ENCODE results near the gene SUSD1.

Gene SUSD1

DNA sequence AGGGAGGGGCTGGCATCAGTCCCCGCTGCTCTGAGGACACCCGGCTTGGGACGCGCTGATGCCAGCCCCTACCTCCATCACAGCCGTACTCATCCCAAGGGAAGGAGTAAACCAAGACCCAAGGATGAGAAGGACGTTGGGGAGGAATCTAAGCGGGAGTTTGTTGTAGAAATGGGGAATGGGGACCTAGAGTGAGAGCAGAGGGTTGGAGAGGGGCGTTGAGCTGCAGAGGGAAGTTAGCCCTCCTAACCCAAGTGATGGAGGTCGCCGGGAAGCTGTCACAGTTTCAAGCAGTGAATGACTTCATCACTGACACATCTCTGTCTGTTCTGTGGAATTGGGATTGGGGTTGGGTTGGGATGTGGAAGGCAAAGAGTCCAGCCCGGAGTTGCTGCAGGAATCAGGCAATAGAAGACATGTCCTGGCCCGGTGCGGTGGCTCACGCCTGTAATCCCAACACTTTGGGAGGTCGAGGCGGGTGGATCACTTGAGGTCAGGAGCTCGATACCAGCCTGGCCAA is 759 bp upstream of the SUSD1 start:
- DNase-seq (ENCODE audit: insufficient read length, low spot score) (no peak), FAIRE-seq (no peak)
- TF ChIP-seq POU2F2 (IDR thresholded peaks at IDR 0.05; ENCODE audit: low read depth, low read length) (no peak), PAX5 (IDR thresholded peaks at IDR 0.05; ENCODE audit: insufficient read depth, low read length, severe bottlenecking) (no peak), POLR2AphosphoS5 (IDR thresholded peaks at IDR 0.05; ENCODE audit: low read depth, low read length) (no peak), POLR2A (IDR thresholded peaks at IDR 0.05; ENCODE audit: low read depth, low read length) (no peak), SPI1 (IDR thresholded peaks at IDR 0.05; ENCODE audit: low read depth, low read length) (no peak), TAF1 (IDR thresholded peaks at IDR 0.05; ENCODE audit: low read depth, low read length) (no peak)

DNA sequence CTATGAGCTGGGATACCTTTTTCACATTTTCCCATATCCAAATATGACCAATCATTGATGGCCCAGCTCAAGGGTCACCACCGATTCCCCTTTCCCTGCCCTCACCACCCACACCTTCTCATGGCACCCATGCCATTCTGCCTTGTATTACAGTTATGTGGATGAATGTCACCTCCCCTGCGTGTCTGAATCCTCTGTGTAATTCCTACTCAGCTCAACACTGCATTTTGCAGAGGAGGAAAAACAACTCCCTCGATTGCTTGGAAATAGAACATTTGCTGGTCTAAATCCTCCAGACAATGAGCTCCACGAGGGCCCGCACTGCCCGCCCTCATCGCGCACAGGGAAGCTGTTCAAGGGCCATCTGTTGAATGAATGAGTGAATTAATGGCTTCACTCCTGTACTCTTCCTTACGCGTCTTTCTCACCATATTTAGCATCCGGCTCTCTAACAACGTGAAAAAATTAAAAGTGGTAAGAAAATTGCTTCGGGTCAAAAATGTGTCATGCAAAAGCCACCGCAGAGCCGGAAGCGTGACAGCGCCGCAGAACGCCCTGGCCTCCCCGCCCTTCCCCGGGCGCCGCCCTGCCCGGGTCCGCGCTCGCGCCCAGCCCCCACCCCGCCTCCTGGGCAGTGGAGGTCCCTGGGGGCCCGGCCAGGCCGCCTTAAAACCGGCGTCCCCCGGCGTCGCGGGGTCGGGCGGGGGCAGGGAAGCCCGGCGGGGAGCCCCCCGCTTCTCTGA is 704 bp downstream of the SUSD1 start:
- FAIRE-seq (peak; percentile 71), DNase-seq (ENCODE audit: insufficient read length, low spot score) (peak; percentile 88)
- TF ChIP-seq TAF1 (IDR thresholded peaks at IDR 0.05; ENCODE audit: low read depth, low read length) (no peak), POLR2A (IDR thresholded peaks at IDR 0.05; ENCODE audit: low read depth, low read length) (no peak), SPI1 (IDR thresholded peaks at IDR 0.05; ENCODE audit: low read depth, low read length) (no peak), PAX5 (IDR thresholded peaks at IDR 0.05; ENCODE audit: insufficient read depth, low read length, severe bottlenecking) (no peak), POLR2AphosphoS5 (IDR thresholded peaks at IDR 0.05; ENCODE audit: low read depth, low read length) (no peak), POU2F2 (IDR thresholded peaks at IDR 0.05; ENCODE audit: low read depth, low read length) (0 out of 2 replicates have a peak, but pooled peaks have one; percentile 15)

DNA sequence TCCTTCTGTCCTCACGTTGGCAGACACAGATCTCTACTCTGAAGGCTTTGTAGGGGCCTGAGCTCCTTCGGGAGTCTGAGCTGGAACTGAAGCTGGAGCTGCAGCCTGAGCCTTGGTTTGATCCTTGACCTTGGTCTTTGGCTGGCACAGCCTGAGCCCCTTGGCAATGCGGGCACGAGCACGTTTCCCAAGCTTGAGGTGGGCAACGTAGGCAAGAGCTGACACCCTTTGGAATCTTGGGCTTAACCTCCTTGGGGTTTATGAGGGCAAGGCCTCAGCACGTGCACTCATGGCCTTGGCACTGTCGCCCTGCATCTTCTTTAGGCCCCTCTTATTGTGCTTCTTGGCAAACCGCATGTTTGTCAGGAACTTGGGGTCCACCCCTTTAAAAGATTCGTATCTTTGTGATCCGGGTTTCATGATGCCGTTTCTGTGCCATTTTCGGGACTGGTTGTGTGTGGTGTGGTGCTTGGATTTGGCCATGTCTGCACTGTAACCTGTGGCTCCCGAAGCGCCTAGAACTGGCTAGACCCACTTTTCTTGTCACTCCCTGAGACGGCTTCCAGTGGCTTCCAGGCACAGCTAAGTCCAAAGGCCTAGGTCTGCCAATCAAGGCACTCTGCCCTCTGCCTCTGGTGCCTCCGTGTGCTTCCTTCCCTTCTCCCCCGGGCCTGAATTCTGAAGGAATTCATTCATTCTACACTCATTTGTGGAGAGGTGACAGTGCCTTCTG is 1.4 kb downstream of the SUSD1 start:
- TF ChIP-seq POU2F2 (IDR thresholded peaks at IDR 0.05; ENCODE audit: low read depth, low read length) (no peak), POLR2AphosphoS5 (IDR thresholded peaks at IDR 0.05; ENCODE audit: low read depth, low read length) (no peak), SPI1 (IDR thresholded peaks at IDR 0.05; ENCODE audit: low read depth, low read length) (no peak), POLR2A (IDR thresholded peaks at IDR 0.05; ENCODE audit: low read depth, low read length) (no peak), PAX5 (IDR thresholded peaks at IDR 0.05; ENCODE audit: insufficient read depth, low read length, severe bottlenecking) (no peak), TAF1 (IDR thresholded peaks at IDR 0.05; ENCODE audit: low read depth, low read length) (no peak)
- no peak for DNase-seq (ENCODE audit: insufficient read length, low spot score)
- no peak for FAIRE-seq

DNA sequence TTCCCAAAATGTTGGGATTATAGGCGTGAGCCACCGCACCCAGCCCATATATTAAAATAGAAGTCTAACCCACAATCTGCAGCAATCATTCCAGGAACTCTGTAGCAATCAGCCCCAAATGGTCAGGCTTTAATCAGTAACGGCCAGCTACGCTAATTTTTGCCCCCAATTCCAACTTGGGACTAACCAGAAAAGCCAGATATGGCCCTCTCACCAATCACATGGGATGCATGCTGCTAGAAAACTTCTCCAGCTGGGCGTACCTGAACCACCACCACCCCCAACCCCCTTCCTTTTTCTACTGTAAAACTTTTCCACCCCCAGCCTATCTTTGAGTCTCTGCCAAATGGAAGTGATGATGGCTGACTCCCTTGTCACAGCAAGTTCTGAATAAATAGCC is 4.1 kb downstream of the SUSD1 start:
- FAIRE-seq: no peak
- no peak for TF ChIP-seq POLR2AphosphoS5 (IDR thresholded peaks at IDR 0.05; ENCODE audit: low read depth, low read length)
- TF ChIP-seq SPI1 (IDR thresholded peaks at IDR 0.05; ENCODE audit: low read depth, low read length): no peak
- no peak for TF ChIP-seq POLR2A (IDR thresholded peaks at IDR 0.05; ENCODE audit: low read depth, low read length)
- TF ChIP-seq TAF1 (IDR thresholded peaks at IDR 0.05; ENCODE audit: low read depth, low read length): no peak
- no peak for TF ChIP-seq POU2F2 (IDR thresholded peaks at IDR 0.05; ENCODE audit: low read depth, low read length)

DNA sequence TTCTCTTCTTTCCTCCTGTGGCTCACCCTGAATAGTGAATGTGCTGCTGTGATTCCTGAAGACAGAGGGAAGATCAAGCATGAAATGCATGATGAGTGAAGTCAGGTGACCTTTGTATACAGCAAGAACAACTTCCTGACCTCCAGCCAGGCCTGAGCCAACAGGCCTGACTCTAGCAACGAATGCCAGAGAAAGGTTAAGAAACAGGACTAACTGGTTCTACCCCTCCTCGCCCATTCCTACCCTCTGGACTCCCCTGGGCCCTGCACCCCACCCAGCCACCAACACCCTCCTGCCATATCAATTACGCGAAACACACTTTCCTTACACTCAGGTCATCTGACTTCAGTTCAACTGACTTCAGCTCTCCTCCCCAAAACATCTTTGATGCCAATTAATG is 4.9 kb downstream of the SUSD1 start:
- TF ChIP-seq SPI1 (IDR thresholded peaks at IDR 0.05; ENCODE audit: low read depth, low read length) (no peak), POLR2AphosphoS5 (IDR thresholded peaks at IDR 0.05; ENCODE audit: low read depth, low read length) (no peak), PAX5 (IDR thresholded peaks at IDR 0.05; ENCODE audit: insufficient read depth, low read length, severe bottlenecking) (no peak), POLR2A (IDR thresholded peaks at IDR 0.05; ENCODE audit: low read depth, low read length) (no peak), POU2F2 (IDR thresholded peaks at IDR 0.05; ENCODE audit: low read depth, low read length) (no peak), TAF1 (IDR thresholded peaks at IDR 0.05; ENCODE audit: low read depth, low read length) (no peak)
- DNase-seq (ENCODE audit: insufficient read length, low spot score) (no peak), FAIRE-seq (no peak)

More for the DNA sequence above, 4.1 kb downstream of the SUSD1 start:
- DNase-seq (ENCODE audit: insufficient read length, low spot score): no peak

- no peak for FAIRE-seq
- no peak for TF ChIP-seq POU2F2 (IDR thresholded peaks at IDR 0.05; ENCODE audit: low read depth, low read length)
- no peak for TF ChIP-seq POLR2AphosphoS5 (IDR thresholded peaks at IDR 0.05; ENCODE audit: low read depth, low read length)
- TF ChIP-seq PAX5 (IDR thresholded peaks at IDR 0.05; ENCODE audit: insufficient read depth, low read length, severe bottlenecking): no peak
- TF ChIP-seq TAF1 (IDR thresholded peaks at IDR 0.05; ENCODE audit: low read depth, low read length): no peak
- TF ChIP-seq POLR2A (IDR thresholded peaks at IDR 0.05; ENCODE audit: low read depth, low read length): no peak
- TF ChIP-seq SPI1 (IDR thresholded peaks at IDR 0.05; ENCODE audit: low read depth, low read length): no peak
- DNase-seq (ENCODE audit: insufficient read length, low spot score): no peak
Observed at GRCh38 chr9:112169368-112169767, 5.7 kb downstream of the SUSD1 start.

DNA sequence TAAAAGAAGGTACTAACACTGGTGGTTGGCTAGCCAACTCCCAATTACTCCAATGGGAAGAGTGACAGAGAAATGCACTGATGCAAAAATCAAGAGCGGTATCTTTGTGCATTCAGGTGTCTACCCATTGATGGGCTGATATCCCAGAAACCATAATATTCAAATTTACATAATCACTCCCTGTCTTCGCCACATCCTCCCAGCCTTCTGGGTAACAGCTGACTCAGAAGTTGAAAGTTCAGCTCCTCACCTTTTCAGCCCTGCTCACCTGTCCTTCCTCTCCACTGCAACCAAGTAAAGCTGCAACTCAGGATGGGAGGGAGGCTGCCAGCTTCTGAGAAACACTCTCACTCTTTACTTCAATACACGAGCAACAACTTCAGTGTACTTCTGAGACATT is 6.9 kb downstream of the SUSD1 start:
- FAIRE-seq (peak; percentile 13), DNase-seq (ENCODE audit: insufficient read length, low spot score) (no peak)
- TF ChIP-seq POLR2A (IDR thresholded peaks at IDR 0.05; ENCODE audit: low read depth, low read length) (no peak), PAX5 (IDR thresholded peaks at IDR 0.05; ENCODE audit: insufficient read depth, low read length, severe bottlenecking) (no peak), TAF1 (IDR thresholded peaks at IDR 0.05; ENCODE audit: low read depth, low read length) (no peak), POU2F2 (IDR thresholded peaks at IDR 0.05; ENCODE audit: low read depth, low read length) (no peak), POLR2AphosphoS5 (IDR thresholded peaks at IDR 0.05; ENCODE audit: low read depth, low read length) (no peak), SPI1 (IDR thresholded peaks at IDR 0.05; ENCODE audit: low read depth, low read length) (no peak)

DNA sequence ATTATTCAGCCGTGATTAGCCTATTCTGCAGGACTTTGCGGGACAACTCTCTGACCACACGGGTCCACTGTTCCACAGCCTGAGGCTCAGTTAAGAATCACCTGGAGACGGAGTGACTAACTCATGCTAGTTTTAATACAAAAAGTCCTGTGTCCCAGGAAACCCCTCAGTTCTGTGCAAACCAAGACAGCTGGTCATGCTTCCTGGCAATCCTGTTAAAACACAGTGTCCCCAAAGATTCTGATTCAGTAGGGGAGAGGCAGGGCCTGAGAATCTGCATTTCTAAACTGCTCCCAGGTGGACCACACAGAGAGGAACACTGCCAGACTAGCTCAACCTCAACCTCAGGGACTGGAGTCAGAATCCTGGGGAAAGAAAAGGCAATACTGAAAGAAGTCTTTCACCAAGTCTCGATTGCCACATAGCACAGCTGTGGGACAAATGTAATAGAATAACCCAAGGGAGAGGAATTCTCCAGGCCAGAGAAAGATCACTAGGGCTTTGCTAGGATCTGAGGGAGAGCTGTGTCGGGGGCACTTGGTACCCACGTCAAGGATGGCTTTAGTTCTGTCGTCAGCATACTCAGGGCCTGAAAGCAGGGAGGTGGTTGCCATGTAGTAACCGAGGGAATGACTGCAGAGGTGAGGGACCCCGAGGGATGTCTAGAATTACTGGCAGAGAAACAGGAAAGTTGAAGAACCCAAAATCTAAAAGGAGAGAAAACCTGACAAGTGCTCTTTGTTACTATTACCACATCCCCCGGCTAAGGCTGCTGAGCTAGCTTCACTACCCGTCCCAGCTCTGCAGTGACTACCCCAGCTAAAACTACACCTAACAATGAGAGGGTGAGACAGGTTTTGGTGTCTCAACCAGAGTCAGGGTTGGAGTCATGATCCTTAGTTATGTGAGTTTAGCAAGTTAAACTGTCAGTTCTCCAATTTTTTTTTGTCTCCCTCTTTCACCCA is 8.6 kb downstream of the SUSD1 start:
- FAIRE-seq: no peak
- no peak for DNase-seq (ENCODE audit: insufficient read length, low spot score)
- no peak for TF ChIP-seq SPI1 (IDR thresholded peaks at IDR 0.05; ENCODE audit: low read depth, low read length)
- TF ChIP-seq POLR2AphosphoS5 (IDR thresholded peaks at IDR 0.05; ENCODE audit: low read depth, low read length): no peak
- no peak for TF ChIP-seq POU2F2 (IDR thresholded peaks at IDR 0.05; ENCODE audit: low read depth, low read length)
- no peak for TF ChIP-seq TAF1 (IDR thresholded peaks at IDR 0.05; ENCODE audit: low read depth, low read length)
- TF ChIP-seq PAX5 (IDR thresholded peaks at IDR 0.05; ENCODE audit: insufficient read depth, low read length, severe bottlenecking): no peak
- no peak for TF ChIP-seq POLR2A (IDR thresholded peaks at IDR 0.05; ENCODE audit: low read depth, low read length)
